HepG2 (cell line): ENCODE measurements around the gene TFPI. TPM values are rescaled to one million over a fixed set of nuclear protein-coding genes. Genes with fewer than 3 reads are reported as not detected.

Source experiments
- CENPT ChIP-seq: sonication (generic); formaldehyde crosslinking; IDR thresholded peaks from 2 replicates; pipeline ENCODE4 v1.8.0; 2022; ENCODE audit warnings: low read depth, mild to moderate bottlenecking, moderate library complexity, missing genetic modification reagents
- ELF4 ChIP-seq: sonication (generic); formaldehyde crosslinking; IDR thresholded peaks from 2 replicates; pipeline ENCODE4 v1.5.0; 2020; ENCODE audit warnings: missing genetic modification reagents, mild to moderate bottlenecking, moderate library complexity, borderline replicate concordance
- HCFC1 ChIP-seq: fragments of 150-350 bp; IDR thresholded peaks from 2 replicates; pipeline ENCODE4 v1.6.1; 2014; ENCODE audit warnings: low read depth, low read length
- KAT8 ChIP-seq: IDR thresholded peaks from 2 replicates; pipeline ENCODE4 v1.6.1; 2016; ENCODE audit warnings: missing genetic modification reagents, missing compliant biosample characterization
- TOPORS ChIP-seq: sonication (generic); formaldehyde crosslinking; IDR thresholded peaks from 2 replicates; pipeline ENCODE4 v1.8.0; 2023; ENCODE audit warnings: mild to moderate bottlenecking, missing genetic modification reagents
- ZMYM3 ChIP-seq: sonication (generic); formaldehyde crosslinking; IDR thresholded peaks from 2 replicates; pipeline ENCODE4 v1.5.1; 2020; ENCODE audit warnings: mild to moderate bottlenecking, missing genetic modification reagents
- ZNF224 ChIP-seq: sonication (generic); formaldehyde crosslinking; IDR thresholded peaks from 2 replicates; pipeline ENCODE4 v1.5.0; 2020; ENCODE audit warnings: mild to moderate bottlenecking, missing genetic modification reagents
- ZNF460 ChIP-seq: sonication (generic); formaldehyde crosslinking; IDR thresholded peaks from 2 replicates; pipeline ENCODE4 v1.5.1; 2020; ENCODE audit warnings: missing genetic modification reagents, mild to moderate bottlenecking, borderline replicate concordance
- ZNF556 ChIP-seq: sonication (generic); formaldehyde crosslinking; IDR thresholded peaks from 2 replicates; pipeline ENCODE4 v1.4.0; 2020; ENCODE audit warnings: mild to moderate bottlenecking, missing genetic modification reagents, borderline replicate concordance
- ZNF7 ChIP-seq: IDR thresholded peaks from 2 replicates; pipeline ENCODE4 v1.6.1; 2016; ENCODE audit warnings: missing biosample characterization, missing genetic modification reagents
- ZNF724P ChIP-seq: sonication (generic); formaldehyde crosslinking; IDR thresholded peaks from 2 replicates; pipeline ENCODE4 v1.8.0; 2022; ENCODE audit warnings: missing genetic modification reagents, borderline replicate concordance
- ZNF780A ChIP-seq: sonication (generic); formaldehyde crosslinking; IDR thresholded peaks from 2 replicates; pipeline ENCODE4 v1.8.0; 2022; ENCODE audit warnings: mild to moderate bottlenecking, missing genetic modification reagents, moderate library complexity
- ZSCAN31 ChIP-seq: sonication (generic); formaldehyde crosslinking; IDR thresholded peaks from 2 replicates; pipeline ENCODE4 v1.5.0; 2020; ENCODE audit warnings: low read depth, mild to moderate bottlenecking, missing genetic modification reagents
- polyA plus RNA-seq, 8 experiments: library from polyadenylated mRNA; depleted of rRNA in 3 of 8; stranded (reverse) in 7 of 8; unstranded in 1 of 8; fragments of >200 nt; fragmentation: Illumina TruSeq in 4 of 8; extraction: Trizol in 4 of 8; gene quantifications; 2 replicates each; pipeline versions ENCODE4 v1.2.1 to v1.2.3, GENCODE V29; 2011 to 2016; ENCODE audit warnings: low read depth in 4 of 8, missing spikeins in 1 of 8, mixed read lengths in 1 of 8; ENCODE audit not compliant: insufficient read depth in 1 of 8
- total RNA-seq, 5 experiments: library from RNA; depleted of rRNA; stranded (reverse); fragments of >200 nt; fragmentation: Illumina TruSeq; extraction: Trizol; gene quantifications; 2 replicates each; pipeline ENCODE4 v1.2.3, GENCODE V29; 2016; ENCODE audit warnings: low read depth in 1 of 5
- TF ChIP-seq, protein P1 (sequence below): sonication (generic); formaldehyde crosslinking; IDR thresholded peaks from 2 replicates; pipeline ENCODE4 v1.5.1; 2020; ENCODE audit warnings: missing genetic modification reagents, mild to moderate bottlenecking, borderline replicate concordance
- TF ChIP-seq, protein P2 (sequence below): sonication (generic); formaldehyde crosslinking; IDR thresholded peaks from 2 replicates; pipeline ENCODE4 v1.5.0; 2020; ENCODE audit warnings: mild to moderate bottlenecking, missing genetic modification reagents, moderate library complexity
- TF ChIP-seq, protein P3 (sequence below), 2 experiments: sonication (generic) in 1 of 2; formaldehyde crosslinking in 1 of 2; IDR thresholded peaks; 2 replicates each; pipeline versions ENCODE4 v1.6.1 to v1.9.0; 2014 to 2022; ENCODE audit warnings: antibody characterized with exemption in 1 of 2, borderline replicate concordance in 1 of 2, inconsistent platforms in 1 of 2, low read depth in 1 of 2, missing genetic modification reagents in 1 of 2

TFPI gene
- total and polyA plus RNA-seq, 2 of the 13 experiments (the other 11 are each of a cell fraction or from before 2014, with no cell fraction given), result 301 to 436 TPM

DNA sequence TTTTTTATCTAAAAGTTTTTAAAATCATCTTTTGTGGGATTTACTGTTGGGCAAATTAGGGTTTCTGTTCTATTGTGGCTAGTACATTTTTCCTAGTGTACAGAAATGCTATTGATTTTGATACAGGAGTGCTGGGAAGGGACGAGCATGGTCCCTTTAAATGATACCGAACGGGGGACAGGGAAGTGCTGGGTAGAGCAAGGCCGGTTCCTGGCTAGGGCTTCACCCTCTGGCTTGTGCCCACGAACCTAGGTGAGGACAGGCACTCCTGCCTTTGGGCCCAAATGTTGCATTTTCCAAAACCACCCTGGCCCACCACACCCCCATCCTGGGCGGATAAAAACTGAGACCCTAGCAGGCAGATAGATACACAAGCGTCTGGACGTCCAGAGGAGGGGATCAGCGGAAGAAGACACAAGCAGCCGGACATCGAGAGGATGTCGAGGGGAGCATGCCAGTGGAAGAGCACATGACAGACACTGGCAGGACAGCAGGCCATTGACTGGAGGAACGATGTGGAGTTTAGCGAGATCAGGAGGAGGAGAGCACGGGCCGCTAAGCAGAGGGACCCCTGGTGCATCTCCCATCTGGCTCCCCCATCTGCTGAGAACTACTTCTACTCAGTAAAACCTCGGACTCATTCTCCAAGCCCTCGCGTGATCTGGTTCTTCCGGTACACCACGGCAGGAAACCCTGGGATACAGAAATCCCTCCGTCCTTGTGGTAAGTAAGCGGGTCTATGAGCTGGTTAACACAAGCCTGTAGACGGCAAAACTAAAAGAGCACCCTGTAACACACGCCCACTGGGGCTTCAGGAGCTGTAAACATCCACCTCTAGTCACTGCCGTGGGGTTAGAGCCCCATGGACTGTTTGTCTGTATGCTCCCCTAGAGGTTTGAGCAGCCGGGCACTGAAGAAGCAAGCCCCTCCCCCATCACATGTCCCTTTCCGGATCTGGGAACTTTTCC is 92.7 kb downstream of the TFPI start (continued):
- TF ChIP-seq, protein P1, sequence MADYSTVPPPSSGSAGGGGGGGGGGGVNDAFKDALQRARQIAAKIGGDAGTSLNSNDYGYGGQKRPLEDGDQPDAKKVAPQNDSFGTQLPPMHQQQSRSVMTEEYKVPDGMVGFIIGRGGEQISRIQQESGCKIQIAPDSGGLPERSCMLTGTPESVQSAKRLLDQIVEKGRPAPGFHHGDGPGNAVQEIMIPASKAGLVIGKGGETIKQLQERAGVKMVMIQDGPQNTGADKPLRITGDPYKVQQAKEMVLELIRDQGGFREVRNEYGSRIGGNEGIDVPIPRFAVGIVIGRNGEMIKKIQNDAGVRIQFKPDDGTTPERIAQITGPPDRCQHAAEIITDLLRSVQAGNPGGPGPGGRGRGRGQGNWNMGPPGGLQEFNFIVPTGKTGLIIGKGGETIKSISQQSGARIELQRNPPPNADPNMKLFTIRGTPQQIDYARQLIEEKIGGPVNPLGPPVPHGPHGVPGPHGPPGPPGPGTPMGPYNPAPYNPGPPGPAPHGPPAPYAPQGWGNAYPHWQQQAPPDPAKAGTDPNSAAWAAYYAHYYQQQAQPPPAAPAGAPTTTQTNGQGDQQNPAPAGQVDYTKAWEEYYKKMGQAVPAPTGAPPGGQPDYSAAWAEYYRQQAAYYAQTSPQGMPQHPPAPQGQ (CRISPR knock-in tag), result 0 out of 2 replicates have a peak, but pooled peaks have one; percentile 35
- no peak for TF ChIP-seq ZNF724P (CRISPR knock-in tag)
- no peak for TF ChIP-seq CENPT (CRISPR knock-in tag)
- TF ChIP-seq TOPORS, result peak; percentile 80; the same call in 1 of the 2 replicates
- TF ChIP-seq ZSCAN31 (CRISPR knock-in tag), result peak; percentile 76
- TF ChIP-seq ZMYM3, result peak; percentile 67
- 0 out of 2 replicates have a peak, but pooled peaks have one; percentile 68 for TF ChIP-seq ZNF780A (CRISPR knock-in tag)
- peak; percentile 27; the same call in 1 of the 2 replicates for TF ChIP-seq HCFC1
- no peak for TF ChIP-seq ZNF7 (CRISPR knock-in tag)
- TF ChIP-seq ZNF460 (CRISPR knock-in tag), result no peak
- TF ChIP-seq ELF4 (CRISPR knock-in tag), result peak; percentile 74; the same call in 1 of the 2 replicates
- TF ChIP-seq ZNF556, result peak; percentile 94
- TF ChIP-seq, protein P2, sequence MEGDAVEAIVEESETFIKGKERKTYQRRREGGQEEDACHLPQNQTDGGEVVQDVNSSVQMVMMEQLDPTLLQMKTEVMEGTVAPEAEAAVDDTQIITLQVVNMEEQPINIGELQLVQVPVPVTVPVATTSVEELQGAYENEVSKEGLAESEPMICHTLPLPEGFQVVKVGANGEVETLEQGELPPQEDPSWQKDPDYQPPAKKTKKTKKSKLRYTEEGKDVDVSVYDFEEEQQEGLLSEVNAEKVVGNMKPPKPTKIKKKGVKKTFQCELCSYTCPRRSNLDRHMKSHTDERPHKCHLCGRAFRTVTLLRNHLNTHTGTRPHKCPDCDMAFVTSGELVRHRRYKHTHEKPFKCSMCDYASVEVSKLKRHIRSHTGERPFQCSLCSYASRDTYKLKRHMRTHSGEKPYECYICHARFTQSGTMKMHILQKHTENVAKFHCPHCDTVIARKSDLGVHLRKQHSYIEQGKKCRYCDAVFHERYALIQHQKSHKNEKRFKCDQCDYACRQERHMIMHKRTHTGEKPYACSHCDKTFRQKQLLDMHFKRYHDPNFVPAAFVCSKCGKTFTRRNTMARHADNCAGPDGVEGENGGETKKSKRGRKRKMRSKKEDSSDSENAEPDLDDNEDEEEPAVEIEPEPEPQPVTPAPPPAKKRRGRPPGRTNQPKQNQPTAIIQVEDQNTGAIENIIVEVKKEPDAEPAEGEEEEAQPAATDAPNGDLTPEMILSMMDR (CRISPR knock-in tag), result peak; percentile 23; the same call in 1 of the 2 replicates
- TF ChIP-seq ZNF224 (CRISPR knock-in tag), result 0 out of 2 replicates have a peak, but pooled peaks have one; percentile 19
- TF ChIP-seq, protein P3, sequence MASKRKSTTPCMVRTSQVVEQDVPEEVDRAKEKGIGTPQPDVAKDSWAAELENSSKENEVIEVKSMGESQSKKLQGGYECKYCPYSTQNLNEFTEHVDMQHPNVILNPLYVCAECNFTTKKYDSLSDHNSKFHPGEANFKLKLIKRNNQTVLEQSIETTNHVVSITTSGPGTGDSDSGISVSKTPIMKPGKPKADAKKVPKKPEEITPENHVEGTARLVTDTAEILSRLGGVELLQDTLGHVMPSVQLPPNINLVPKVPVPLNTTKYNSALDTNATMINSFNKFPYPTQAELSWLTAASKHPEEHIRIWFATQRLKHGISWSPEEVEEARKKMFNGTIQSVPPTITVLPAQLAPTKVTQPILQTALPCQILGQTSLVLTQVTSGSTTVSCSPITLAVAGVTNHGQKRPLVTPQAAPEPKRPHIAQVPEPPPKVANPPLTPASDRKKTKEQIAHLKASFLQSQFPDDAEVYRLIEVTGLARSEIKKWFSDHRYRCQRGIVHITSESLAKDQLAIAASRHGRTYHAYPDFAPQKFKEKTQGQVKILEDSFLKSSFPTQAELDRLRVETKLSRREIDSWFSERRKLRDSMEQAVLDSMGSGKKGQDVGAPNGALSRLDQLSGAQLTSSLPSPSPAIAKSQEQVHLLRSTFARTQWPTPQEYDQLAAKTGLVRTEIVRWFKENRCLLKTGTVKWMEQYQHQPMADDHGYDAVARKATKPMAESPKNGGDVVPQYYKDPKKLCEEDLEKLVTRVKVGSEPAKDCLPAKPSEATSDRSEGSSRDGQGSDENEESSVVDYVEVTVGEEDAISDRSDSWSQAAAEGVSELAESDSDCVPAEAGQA (IDR thresholded peaks at IDR 0.05; ENCODE audit: low read depth), result peak; percentile 49; the same call in 1 of the 2 replicates
- TF ChIP-seq, protein P3 (CRISPR knock-in tag; IDR thresholded peaks at IDR 0.05; ENCODE audit: borderline replicate concordance), result no peak
- peak; percentile 99 for TF ChIP-seq KAT8
